ENCODE measurements around the gene SIGLEC1. TPM values are rescaled to one million over a fixed set of nuclear protein-coding genes. Genes with fewer than 3 reads are reported as not detected.

The SIGLEC1 gene
- total and polyA plus RNA-seq, 12 donors, result 1.3 to 22.4 (median 2.8) TPM

- Histone ChIP-seq H3K36me3 (peaks cover 0 to 42% (median 0%) of the 10 kb centered on the region in 9 donors), H3K27ac (no peak overlapping the region), H3K4me3 (no peak overlapping the region), H3K27me3 (no peaks in the 10 kb centered on the region), H3K4me1 (peaks cover 2 to 8% (median 6%) of the 10 kb centered on the region in 9 donors), H3K9me3 (peaks cover 0 to 7% (median 0%) of the 10 kb centered on the region in 11 donors)
- 89 to 95% methylated on average over 9 of the region's 9 CpGs for WGBS, 2 donors
- DNase-seq, result no peak
- no peak for TF ChIP-seq CTCF (IDR thresholded peaks at IDR 0.05)
- intact Hi-C loops (cut with DNase I), result no loop called here
- no peak for ATAC-seq
These were observed 20.5 kb downstream of the SIGLEC1 start for GRCh38 chr20:3691897-3692296.

- no peak overlapping the region for H3K4me3 ChIP-seq
- WGBS, 2 donors, result 94% methylated on average over 16 of the region's 16 CpGs
- H3K27me3 ChIP-seq, result no peaks in the 10 kb centered on the region
- DNase-seq (no peak), ATAC-seq (no peak)
- H3K27ac ChIP-seq, result no peak overlapping the region
- intact Hi-C loops (cut with DNase I), result no loop called here
- H3K4me1 ChIP-seq, result peaks cover 5 to 13% (median 11%) of the 10 kb centered on the region in 9 donors
- no peak for TF ChIP-seq CTCF (IDR thresholded peaks at IDR 0.05)
- H3K36me3 ChIP-seq, result peaks cover 0 to 38% (median 0%) of the 10 kb centered on the region in 9 donors
- peaks cover 0 to 4% (median 0%) of the 10 kb centered on the region in 11 donors for H3K9me3 ChIP-seq
These were observed 21.1 kb downstream of the SIGLEC1 start for GRCh38 chr20:3691306-3691705.

- no peak overlapping the region for H3K4me3 ChIP-seq
- no peak overlapping the region for H3K27ac ChIP-seq
- intact Hi-C loops (cut with DNase I), result no loop called here
- H3K4me1 ChIP-seq, result peaks cover 6 to 15% (median 13%) of the 10 kb centered on the region in 9 donors
- WGBS, 2 donors, result 94 to 97% methylated on average over 3 of the region's 3 CpGs
- TF ChIP-seq CTCF (IDR thresholded peaks at IDR 0.05), result no peak
- ATAC-seq (no peak), DNase-seq (no peak)
- no peaks in the 10 kb centered on the region for H3K9me3 ChIP-seq
- H3K27me3 ChIP-seq, result no peaks in the 10 kb centered on the region
- peaks cover 0 to 37% (median 0%) of the 10 kb centered on the region in 9 donors for H3K36me3 ChIP-seq
These were observed 22.0 kb downstream of the SIGLEC1 start for GRCh38 chr20:3690413-3690812.

GRCh38 chr20:3689978-3690377, 22.4 kb downstream of the SIGLEC1 start:
- H3K9me3 ChIP-seq, result no peaks in the 10 kb centered on the region
- H3K4me1 ChIP-seq, result peaks cover 6 to 15% (median 13%) of the 10 kb centered on the region in 9 donors
- ATAC-seq (no peak), DNase-seq (no peak)
- H3K4me3 ChIP-seq, result no peak overlapping the region
- intact Hi-C loops (cut with DNase I), result loop anchor here in 1 of 10 donors (10.0 kb wide), 1 partner anchor 165 kb away; no protein-coding TSS in a partner anchor
- no peak overlapping the region for H3K27ac ChIP-seq
- peaks cover 0 to 37% (median 0%) of the 10 kb centered on the region in 9 donors for H3K36me3 ChIP-seq
- H3K27me3 ChIP-seq, result no peaks in the 10 kb centered on the region
- 91% methylated on average over 11 of the region's 11 CpGs for WGBS, 2 donors
- TF ChIP-seq CTCF (IDR thresholded peaks at IDR 0.05), result no peak
